ENCODE measurements around the gene HSPBP1.

- TF ChIP-seq CTCF (conservative IDR thresholded peaks at IDR 0.05; ENCODE audit: low read depth, low read length) (no peak), EZH2 (IDR thresholded peaks at IDR 0.05; ENCODE audit: low read length, unreplicated experiment) (no peak), EZH2phosphoT487 (IDR thresholded peaks at IDR 0.05; ENCODE audit: borderline replicate concordance, low read length) (no peak)
Measured at GRCh38 chr19:55308281-55308680, 28.4 kb upstream of the HSPBP1 start.

Data from PC-3 (cell line).